Fibroblast of the aortic adventitia (primary cell): ENCODE results near the gene SEPTIN5. TPM values are rescaled to one million over a fixed set of nuclear protein-coding genes. Genes with fewer than 3 reads are reported as not detected.

ENCODE experiments used
- DNase-seq: peaks from one replicate; pipeline ENCODE4 v3.0.0-alpha.2; 2010; ENCODE audit warnings: low read depth
- H3K4me3 ChIP-seq: 2 replicates; pipeline ENCODE4 v1.5.1; 2011; ENCODE audit warnings: low read depth, mild to moderate bottlenecking, control low read depth, low read length, moderate library complexity
- CTCF ChIP-seq: IDR thresholded peaks from 2 replicates; pipeline ENCODE4 v1.5.1; 2011; ENCODE audit warnings: mild to moderate bottlenecking, low read length, control low read depth, inconsistent platforms; ENCODE audit not compliant: insufficient read depth
- total RNA-seq: library from RNA; depleted of rRNA; stranded (reverse); fragments of >200 nt; gene quantifications from 2 replicates; pipeline ENCODE4 v1.2.3, GENCODE V29; 2012; ENCODE audit warnings: low replicate concordance

The SEPTIN5 gene
- total RNA-seq, 1 donor, result 18.4 TPM

- DNase-seq, result no peak
- H3K4me3 ChIP-seq, result no peak overlapping the region
- no peak for TF ChIP-seq CTCF
These were observed 5.8 kb upstream of the SEPTIN5 start for GRCh38 chr22:19708321-19709011.

- H3K4me3 ChIP-seq, result no peak overlapping the region
- no peak for DNase-seq
- TF ChIP-seq CTCF, result no peak
These were observed 5.1 kb upstream of the SEPTIN5 start for GRCh38 chr22:19709063-19709769.

- DNase-seq, result no peak
- no peak overlapping the region for H3K4me3 ChIP-seq
- no peak for TF ChIP-seq CTCF
These were observed 4.1 kb upstream of the SEPTIN5 start for GRCh38 chr22:19710020-19710768.

GRCh38 chr22:19710769-19711106 is 3.6 kb upstream of the SEPTIN5 start:
- H3K4me3 ChIP-seq, result no peak overlapping the region
- no peak for TF ChIP-seq CTCF
- no peak for DNase-seq

- TF ChIP-seq CTCF, result no peak
- H3K4me3 ChIP-seq, result no peak overlapping the region
- DNase-seq, result no peak
These were observed 1.1 kb upstream of the SEPTIN5 start for GRCh38 chr22:19713245-19713644.

- H3K4me3 ChIP-seq, result peak overlapping the region; percentile 57
- DNase-seq, result no peak
- no peak for TF ChIP-seq CTCF
These were observed 522 bp upstream of the SEPTIN5 start for GRCh38 chr22:19713650-19714311.
